Left forelimb (tissue), 1 donor: ENCODE results near the gene UQCC3.
"Not testable (repeated sequence)": the region's sequence is repeated elsewhere in the genome, so short reads cannot be mapped to it uniquely, and the experiment has no call there.

Experiments used
- DNase-seq: peaks from one replicate; pipeline ENCODE4 v3.0.0-alpha.2; 2018; ENCODE audit warnings: low spot score

The UQCC3 gene

DNA sequence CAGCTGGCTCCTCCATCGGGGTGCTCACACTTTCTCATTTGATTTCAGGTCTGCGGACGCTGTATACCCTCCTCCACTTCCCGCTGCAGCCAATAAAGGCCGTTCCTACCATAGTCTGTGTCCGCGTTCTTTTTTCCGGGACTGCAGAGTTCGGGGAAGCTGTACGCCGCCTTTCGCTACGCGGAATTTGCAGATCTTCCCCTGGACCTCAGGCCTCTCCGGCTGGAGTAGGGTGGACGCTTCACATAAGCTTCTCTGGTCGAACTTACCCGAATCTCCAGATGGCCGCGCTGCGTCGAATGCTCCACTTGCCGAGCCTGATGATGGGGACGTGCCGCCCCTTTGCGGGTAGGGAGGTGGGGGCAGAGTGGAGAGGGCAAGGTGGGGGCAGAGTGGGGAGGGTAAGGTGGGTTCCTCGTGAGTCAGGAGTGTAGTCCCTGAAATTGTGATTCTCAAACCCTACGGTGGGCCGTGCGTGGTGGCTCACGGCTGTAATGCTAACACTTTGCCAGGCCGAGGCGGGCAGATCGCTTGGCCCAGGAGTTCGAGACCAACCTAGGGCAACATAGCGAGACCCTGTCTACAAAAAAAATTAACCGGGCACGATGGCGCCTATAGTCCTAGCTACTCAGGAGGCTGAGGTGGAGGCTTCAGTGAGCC, 5.7 kb upstream of the UQCC3 start:
- DNase-seq: no peak

DNA sequence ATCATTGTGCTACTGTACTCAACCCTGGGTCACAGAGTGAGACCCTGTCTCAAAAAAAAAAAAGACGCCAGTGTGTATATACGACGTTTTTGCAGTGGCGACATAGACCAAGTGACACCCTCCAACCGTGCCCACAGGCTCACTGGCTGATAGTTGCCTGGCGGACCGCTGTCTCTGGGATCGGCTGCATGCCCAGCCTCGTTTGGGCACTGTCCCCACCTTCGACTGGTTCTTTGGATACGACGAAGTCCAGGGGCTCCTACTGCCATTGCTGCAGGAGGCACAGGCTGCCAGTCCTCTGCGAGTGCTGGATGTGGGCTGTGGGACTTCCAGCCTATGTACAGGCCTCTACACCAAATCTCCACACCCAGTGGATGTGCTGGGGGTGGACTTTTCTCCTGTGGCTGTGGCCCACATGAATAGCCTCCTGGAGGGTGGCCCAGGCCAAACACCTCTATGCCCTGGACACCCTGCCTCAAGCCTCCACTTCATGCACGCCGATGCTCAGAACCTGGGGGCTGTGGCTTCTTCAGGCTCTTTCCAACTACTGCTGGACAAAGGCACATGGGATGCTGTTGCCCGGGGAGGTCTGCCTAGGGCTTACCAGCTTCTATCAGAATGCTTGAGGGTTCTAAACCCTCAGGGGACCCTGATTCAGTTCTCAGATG, 5.1 kb upstream of the UQCC3 start:
- DNase-seq: no peak

DNA sequence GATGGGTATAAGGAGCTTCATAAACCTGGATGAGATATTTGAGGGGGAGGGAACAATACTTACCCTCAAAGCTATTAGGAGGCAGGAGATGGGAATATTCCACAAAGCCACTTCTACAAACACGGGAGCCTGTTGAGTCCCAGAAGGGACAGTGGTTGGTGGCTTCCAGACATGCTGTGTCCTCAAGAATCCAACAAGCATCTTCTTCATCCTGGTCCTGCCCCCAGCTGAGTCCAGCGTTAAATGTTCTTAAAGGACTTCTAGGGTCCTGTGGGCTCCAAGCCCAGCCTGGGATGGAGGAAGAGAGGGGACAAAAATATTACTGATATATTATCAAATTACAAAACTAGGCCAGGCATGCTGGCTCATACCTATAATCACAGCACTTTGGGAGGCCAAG, 4.0 kb upstream of the UQCC3 start:
- no peak for DNase-seq

DNA sequence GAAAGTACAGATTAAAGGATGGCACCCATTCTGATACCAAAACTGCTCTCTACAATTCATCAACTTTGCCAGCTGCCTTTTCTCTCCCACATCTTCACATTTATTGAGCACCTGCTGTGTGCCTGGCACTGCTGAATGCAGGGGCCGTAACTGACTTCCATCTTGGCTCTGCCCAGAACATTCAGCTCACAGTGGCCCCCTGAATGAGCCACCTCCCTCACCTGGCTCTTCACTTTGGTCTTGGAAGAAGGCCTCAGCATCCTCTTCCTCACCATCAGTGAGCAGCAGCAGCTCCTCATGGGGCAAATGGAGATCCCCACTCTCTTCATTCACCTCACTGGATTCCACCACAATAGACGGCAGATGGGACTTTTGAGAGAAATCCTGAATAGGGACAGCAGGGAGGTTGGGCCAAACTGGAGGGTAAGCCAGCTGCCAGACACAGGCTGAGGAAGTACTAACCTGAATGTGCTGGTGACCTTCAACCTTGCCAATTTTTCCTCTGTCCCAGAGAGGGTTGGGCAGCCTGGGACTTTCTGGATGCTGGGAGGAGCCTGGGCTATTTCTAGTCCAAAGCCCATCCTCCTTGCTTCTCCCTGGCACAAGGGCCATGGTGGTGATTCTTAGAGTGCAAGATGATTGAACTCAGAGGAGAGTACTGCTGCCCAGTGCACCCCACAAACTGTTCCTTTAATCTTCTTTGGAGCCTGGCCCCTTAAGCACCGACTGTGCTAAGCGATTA, 1.9 kb upstream of the UQCC3 start:
- no peak for DNase-seq

DNA sequence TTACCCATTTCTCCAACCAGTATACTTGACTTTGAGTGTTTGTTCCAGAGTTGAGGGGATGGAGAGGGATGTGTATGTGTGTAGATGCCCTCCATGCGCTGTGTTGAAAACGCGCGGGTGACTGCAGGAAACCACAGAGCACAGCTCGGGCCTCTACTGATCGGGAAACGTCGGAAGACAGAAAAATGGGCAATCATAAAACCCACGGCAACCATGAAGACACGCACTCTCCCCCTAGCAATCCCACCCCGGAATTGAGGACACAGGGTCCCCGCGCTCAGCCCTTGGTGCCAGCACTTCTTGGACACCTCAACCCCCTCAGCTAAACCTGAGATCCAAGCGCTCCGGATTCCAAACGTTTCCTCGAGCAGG, 251 bp upstream of the UQCC3 start:
- no peak for DNase-seq

DNA sequence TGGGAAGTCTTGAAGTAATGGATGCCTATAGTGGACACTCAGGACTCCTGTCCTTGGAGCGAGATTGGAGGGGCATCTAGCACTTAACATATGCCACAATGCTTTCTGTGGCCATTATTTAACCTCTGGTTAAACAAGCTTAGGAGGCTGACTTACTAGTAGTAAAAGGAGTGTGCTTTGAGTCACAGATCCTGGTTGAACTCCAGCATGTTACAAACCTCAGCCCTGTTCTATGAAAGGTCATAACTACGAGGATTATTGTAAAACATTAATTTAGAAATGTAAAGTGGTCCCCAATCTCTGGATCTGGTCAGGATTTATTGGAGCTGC, 1.7 kb downstream of the UQCC3 start:
- DNase-seq: no peak

DNA sequence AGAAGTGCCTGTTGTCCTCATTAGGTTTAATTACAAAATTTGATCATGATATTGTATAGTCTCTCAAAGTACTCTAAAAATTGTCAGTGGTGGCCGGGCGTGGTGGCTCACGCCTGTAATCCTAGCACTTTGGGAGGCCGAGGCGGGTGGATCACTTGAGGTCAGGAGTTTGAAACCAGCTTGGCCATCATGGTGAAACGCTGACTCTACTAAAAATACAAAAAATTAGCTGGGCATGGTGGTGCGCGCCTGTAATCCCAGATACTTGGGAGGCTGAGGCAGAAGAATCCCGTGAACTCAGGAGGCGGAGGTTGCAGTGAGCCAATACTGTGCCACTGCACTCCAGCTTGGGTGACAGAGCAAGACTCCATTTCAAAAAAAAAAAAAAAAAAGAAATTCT, 3.9 kb downstream of the UQCC3 start:
- not testable (repeated sequence) for DNase-seq

DNA sequence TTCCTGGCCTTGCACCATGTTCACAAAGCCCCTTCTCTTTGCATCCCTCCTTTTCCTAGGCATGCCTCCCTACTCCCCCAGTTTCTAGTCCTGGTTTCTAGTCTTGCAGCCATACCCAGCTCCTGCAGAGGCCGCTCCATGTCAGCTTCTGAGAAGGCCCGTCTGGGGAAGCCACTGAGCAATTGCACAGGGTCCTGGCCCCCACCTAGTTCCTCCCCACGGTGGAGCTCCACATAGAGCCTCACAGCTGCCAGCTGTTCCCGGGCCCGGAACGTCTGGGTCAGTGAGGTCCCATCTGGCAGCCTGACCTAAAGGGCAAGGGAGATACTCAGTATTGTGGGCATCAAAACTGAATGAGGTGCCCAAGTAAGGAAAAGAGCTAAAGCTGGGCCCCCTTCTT, 5.2 kb downstream of the UQCC3 start:
- no peak for DNase-seq

DNA sequence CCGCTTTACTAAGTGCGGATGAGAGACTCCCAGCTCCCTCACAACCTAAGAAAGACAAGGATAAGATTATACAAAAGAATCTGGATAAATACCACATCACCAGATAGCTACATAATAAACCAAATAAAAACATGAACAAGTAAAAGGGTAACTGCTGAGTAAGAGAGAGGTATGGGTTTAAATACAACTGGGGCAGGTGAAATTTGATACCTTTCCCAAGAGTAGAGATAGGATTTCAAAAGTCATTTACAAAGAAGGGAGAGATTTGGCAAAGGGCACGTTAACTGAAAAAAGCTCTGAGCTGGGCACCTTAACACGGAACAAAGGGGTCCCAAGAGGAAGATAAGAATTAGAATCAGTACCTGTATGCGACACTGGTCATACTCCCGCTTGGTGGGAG, 5.7 kb downstream of the UQCC3 start:
- no peak for DNase-seq

DNA sequence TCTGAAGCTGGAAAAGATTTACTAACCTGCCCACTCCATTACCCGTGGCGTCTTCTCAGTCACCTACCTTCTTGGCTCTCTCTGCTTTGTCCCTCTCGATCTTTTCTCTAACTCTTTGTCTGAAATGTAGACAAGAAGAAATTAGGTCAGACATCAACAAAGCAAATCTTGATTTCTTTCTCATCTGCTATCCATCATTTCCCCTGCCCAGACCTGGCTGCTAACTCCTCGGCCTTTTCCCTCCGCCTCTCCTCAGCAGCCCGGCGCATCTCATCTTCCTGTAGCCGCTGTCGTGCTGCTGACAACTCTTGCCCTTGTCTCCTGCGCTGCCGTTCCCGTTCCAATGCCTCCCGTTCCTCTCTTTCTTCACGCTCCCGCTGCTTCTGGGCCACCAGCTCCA, 6.2 kb downstream of the UQCC3 start:
- DNase-seq: no peak

DNA sequence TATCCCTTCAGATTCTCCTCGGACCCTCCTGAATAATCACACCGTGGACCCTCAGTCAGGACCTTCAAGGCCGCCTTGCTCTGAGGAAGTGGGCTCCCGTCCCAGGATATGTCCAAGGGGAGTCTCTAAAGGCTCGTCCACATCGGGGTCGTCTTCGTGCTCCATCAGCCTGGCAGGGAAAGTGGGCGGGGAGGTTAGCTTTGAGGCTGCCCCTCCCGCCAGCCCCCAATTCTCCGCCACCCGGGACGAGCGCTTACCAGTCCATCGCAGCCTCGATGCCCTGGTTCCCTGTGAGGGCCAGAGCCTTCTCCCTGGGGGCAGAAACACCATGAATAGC, 6.9 kb downstream of the UQCC3 start:
- no peak for DNase-seq

DNA sequence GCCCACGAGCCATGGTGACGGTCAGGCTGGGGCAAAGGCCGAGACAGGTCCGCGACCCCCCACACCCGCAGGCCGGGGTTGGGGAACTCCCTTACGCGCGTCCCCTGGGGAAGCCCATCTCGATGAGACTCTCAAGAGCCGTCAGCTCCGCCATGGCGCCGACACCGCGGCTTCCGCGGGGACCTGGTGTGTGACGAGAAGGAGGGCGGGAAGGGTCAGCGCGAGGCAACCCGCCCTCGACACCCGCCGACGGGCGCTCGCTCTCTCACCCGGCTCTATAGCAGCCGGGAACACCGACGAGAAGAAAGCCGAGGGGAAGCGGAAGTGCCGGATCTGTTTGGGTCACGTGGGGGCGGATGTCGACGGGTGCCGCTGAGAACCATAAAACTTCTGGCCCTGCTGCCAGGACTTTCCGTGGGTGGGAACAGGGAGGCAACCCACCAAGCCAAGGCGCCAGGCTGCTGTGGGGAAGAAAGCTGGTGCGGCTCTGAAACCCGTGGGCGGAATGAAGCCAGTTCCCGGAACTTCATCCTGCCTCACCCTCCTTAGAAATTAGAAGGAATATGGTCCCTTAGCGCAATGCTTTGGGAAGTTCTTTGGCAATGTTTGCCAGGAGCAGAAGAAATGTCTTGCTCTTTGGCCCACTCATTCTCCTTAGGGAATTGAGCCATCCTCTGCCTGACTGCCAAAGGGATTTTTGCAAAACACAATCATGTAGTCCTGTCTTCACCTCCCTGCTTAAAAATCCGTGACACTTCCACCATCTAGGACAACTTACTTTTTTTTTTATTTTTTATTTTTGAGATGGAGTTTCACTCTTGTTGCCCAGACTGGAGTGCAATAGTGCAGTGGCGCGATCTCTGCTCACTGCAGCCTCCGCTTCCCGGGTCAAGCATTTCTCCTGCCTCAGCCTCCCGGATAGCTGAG, 7.6 kb downstream of the UQCC3 start, which contains the start of gene UBXN1:
TSS of gene UBXN1 (minus strand) at position 304 of the 927 bp plus-strand sequence. CDS start at position 154, 150 bp downstream.
- peak; percentile 97 for DNase-seq

DNA sequence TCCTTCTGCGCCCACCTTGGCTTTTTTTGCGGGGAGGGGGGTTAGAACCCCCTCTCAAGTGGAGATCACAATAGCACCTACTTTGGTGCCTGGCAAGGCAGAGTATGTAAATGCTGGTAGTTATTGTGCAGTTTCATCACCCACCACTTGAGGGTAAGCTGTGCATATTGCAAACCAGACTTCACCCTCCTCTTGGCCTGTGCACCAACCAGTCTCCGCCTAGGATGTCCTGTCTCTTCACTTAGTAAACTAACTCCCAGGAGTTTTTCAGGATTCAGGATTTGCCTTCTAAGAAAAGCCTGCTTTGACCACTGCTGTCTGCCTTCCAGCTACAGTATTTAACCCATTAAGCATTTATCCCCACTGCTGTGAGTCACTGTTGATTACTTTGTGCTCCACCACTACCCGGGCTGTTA, 9.4 kb downstream of the UQCC3 start:
- no peak for DNase-seq

DNA sequence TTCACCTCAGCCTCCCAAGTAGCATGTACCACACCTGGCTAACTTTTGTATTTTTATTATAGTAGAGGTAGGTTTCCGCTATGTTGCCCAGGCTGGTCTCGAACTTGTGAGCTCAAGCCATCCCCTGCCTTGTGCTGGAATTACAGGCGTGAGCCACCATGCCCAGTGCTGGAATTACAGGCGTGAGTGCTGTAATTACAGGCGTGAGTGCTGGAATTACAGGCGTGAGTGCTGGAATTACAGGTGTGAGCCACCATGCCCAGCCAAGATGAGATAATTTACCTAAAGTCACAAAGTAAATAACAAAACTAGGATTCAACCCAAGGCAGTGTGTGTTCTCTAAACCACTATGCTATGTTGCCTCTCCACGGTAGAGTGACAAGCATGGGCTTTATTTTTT, 11.0 kb downstream of the UQCC3 start:
- DNase-seq: no peak

DNA sequence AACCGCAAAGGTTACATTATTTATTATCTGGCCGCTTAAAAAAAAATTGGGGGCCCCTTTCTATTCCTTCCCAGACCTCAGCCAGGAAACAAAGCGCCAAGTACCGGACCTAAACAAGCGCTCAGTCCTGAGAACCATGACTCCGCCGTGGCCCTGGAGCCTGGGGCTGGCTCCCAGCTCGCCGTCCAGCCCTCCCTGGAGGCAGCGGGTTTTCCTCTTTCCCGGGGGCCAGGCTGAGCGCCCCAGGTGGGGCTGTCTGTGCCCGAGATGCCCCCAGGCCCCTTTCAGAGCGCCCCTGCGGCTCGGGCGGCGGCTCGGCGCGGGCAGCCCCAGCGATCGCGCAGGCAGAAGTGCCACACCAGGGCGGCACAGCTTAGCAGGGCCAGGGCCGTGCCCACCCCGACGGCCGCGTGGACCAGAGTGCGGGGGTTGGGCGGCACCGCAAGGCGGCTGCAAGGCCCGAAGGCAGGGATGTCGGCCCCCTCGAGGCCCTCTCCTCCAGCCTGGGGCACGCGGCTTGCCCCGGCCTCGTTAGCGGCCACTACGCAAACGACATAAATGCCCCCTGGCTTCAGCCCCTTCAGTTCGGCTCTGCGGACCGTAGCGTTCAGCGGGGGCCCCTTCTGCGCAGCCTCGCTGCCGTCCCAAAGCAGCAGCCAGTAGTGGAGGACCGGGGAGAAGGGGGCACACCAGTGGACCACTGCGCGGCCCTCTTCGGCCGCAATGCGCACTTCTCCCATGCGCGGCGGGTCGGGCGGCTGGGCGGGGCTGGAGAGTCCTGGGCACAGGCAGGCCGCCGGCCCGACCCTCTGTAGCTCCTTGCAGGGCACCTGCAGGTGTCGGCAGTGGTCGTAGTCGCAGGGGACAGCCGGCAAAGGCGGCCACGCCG, 16.3 kb downstream of the UQCC3 start:
- DNase-seq: no peak

DNA sequence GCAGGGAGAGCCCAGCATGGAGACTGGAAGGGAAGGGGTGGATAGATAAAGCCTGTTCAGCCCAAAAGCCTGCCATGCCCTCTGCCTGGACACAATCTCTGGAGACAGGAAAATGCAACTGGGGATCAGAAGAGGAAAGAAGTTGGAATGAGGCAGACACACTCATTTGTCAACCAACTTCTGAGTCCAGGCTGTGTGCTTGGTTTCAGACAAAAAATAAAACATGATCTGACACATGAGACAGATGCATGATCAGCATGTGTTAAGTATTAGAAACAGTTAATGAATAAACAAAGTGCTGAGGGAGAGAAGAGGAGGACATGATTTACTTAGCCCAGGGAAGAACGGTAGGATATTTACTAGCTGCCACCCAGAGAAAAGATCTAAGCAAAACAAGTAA, 17.0 kb downstream of the UQCC3 start:
- no peak for DNase-seq

DNA sequence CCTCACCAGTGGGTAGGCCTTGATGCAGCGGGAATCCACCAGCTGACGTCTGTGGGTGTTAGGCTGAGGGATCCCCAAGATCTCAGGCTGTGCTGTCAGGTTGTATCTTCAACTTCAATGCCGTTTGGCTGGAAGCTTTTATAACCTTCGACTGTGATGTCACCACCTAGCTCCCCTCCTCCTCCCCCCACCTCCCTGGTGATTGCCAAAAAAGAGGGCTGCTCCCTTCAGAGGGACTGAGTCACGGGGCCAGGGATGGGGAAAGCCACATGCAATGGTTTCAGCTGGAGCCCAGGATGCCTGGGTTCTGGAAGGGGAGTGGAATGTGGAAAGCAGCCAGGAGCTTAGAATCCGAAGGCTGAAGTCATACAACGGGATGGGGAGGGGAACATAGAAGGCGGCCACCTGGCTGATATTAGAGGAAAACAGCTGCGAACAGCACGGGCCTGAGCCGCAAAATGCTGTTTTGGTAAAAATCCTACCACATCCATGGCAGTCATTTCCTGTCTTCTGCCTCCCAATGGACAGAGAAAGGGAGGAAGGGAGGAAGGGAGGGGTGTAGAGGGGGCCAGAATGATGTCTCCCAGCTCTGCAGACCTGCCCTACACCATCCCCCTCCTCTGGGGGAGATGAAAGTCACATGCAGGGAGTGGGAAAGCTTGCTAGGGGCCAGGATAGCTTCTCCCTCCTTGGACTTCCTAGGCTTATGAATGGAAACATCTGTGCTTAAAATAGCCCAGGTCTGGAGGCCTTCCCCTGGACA, 18.1 kb downstream of the UQCC3 start, which contains the start of gene LRRN4CL:
TSS of gene LRRN4CL (minus strand) at position 110 of the 763 bp plus-strand sequence. CDS start 1,022 bp downstream, outside the sequence.
- peak; percentile 85 for DNase-seq

DNA sequence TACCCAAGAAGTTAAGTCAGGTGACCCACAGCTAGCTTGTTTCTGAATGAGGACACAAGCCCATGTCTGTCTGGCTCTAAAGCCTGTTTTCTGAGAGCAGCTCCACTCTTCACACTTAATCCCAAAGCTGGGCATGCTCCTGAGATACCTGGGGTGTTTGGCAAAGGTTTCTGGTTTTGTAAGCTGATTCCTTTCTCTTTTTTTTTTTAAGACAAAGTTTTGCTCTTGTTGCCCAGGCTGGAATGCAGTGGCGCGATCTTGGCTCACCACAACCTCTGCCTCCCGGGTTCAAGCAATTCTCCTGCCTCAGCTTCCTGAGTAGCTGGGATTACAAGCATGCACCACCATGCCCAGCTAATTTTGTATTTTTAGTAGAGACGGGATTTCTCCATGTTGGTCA, 22.2 kb downstream of the UQCC3 start:
- not testable (repeated sequence) for DNase-seq

DNA sequence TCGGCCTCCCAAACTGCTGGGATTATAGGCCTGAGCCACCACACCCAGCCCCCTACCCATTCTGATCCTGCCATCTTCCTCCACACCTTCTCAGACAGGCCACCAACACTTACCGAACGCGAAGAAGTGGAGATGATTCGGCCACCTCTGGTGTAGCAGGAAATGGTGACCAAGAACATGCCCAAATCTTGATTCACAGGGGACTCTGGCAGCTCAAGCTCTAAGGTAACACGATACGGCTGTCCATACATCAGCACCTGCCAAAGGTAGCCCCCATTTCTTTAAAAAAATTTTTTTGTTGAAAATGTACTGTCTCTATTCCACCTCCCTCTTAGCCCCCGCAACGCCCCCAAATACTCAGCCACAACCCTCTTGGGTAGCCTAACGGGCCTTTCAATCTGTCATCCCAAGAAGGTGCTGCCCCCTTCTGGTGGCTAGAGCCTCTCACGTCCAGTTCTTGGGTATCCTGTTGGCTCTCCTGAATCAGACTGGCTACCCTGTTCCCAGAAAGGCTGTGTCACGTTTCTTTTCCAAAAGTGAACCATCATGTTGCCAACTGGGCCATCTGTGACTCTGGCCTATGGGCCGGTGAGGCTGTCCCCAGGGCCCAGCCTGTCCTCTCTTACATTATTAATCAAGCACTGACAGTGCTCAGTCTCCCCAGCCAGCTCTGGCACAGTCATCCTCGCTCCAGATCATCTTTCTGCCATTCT, 23.1 kb downstream of the UQCC3 start:
- DNase-seq: peak; percentile 78

DNA sequence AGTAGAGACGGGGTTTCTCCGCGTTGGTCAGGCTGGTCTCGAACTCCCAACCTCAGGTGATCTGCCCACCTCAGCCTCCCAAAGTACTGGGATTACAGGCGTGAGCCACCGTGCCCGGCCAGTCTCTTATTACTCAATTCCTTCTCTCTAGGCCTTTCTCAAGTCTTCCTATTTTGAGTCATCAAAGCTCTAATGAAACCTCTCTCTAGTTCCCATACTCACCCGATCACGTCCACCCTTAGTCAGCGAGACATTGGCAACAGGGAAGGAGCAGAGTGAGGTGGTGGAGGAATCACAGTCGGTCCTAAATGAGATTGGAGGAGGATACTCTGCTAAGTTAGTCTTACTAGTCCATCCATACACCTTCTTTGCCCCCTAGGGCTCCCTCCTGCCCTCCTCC, 30.8 kb downstream of the UQCC3 start:
- DNase-seq: no peak
